ENCODE data around the gene MYO1G. TPM values are rescaled to one million over a fixed set of nuclear protein-coding genes. Genes with fewer than 3 reads are reported as not detected.

Gene MYO1G
- total RNA-seq = 1 to 10 TPM in 3 of 4 donors, under 1 TPM in 1; 0.82 to 7.8 (median 2.8) TPM

DNA sequence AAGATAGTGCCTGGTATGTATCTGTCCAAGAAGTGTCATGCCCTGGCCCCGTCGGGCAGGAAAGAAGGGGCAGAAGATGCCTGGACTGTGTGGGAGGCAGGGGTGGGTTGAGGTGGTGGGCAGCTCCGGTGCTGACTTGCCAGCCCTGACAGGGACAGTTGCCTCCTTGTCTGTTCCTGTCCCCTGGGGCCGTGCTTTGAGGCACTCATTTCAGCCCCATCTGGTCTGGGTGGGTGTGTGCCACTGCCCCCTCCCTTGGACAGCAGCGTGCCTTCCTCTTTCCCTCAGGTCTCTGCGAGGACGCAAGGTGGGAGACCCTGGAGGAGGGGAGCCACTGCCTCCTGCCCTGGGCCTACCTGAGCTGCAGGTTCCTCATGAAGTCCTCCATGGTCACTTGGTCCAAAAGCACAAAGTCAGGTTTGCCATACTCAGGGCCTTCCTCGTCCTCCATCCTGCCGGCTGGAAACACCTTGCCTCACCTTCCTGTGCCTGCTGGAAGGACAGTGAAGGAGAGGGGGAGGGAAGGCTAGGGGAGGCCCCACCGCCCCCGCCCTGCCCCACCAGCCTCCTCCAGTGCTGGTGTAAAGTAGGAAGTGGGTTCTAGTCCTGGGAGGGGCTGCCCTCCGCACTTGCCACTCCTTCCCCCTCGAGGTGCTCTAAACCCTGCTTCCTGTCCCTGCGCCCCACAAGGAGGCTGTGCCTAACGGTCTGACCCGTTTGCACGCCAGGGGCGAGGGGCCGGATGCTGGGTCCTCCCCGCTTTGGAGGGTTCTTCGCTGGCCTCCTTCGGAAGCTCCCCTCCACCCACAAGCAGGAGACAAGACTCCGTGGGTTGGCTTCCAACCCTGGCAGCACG, at the start of gene MYO1G:
Gene MYO1G, minus strand, starts transcription at position 505 of the 856 bp plus-strand sequence. Its CDS starts 54 bp downstream, at position 451.
- TF ChIP-seq, protein P1, sequence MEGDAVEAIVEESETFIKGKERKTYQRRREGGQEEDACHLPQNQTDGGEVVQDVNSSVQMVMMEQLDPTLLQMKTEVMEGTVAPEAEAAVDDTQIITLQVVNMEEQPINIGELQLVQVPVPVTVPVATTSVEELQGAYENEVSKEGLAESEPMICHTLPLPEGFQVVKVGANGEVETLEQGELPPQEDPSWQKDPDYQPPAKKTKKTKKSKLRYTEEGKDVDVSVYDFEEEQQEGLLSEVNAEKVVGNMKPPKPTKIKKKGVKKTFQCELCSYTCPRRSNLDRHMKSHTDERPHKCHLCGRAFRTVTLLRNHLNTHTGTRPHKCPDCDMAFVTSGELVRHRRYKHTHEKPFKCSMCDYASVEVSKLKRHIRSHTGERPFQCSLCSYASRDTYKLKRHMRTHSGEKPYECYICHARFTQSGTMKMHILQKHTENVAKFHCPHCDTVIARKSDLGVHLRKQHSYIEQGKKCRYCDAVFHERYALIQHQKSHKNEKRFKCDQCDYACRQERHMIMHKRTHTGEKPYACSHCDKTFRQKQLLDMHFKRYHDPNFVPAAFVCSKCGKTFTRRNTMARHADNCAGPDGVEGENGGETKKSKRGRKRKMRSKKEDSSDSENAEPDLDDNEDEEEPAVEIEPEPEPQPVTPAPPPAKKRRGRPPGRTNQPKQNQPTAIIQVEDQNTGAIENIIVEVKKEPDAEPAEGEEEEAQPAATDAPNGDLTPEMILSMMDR (IDR thresholded peaks at IDR 0.05; ENCODE audit: low read depth) = no peak

DNA sequence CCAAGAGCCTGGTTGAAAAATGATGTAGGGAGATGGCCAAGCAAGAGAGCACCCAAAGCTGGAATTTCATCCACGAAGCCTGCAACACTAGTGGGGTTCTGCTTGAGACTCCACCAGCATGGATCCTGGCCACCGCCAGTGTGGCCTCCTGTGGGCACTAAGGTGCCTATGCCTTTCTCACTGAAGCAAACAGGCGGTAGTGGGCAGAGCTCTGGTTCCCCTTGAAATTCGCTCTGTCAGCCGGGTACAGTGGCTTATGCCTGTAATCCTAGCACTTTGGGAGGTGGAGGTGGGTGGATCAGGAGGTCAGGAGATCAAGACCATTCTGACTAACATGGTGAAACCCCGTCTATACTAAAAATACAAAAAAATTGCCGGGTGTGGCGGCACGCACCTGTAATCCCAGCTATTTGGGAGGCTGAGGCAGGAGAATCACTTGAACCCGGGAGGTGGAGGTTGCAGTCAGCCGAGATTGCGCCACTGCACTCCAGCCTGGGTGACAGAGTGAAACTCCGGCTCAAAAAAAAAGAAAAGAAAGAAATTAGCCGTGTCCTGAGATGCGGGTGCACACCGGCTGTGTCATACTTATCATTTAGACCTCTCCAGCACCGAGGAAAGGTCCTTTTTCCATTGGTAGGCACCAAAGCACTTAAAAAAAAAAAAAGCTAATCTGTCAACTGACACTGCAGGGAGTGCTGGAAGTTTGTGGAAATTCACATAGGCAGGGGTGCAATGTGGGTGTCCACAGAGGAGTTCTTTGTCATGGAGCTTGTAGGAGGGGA, 49.5 kb upstream of the MYO1G start:
- TF ChIP-seq, protein P1 (IDR thresholded peaks at IDR 0.05; ENCODE audit: low read depth) = no peak

DNA sequence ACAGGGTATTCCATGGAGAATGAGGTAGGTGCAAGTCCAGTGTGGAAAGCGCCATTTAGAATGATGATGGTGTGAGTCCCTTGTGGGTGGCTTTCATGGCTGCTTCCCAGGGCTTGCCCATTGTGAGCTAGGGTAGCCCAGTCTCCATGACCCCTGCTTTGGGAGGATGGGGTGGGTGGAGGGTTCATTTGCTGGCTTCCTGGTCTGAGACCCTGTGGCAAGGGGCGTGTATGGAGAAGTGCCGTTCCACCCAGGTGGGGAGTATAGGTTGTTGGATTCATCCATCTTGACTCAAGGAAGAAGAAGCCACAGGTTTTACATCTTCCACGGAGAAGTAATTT, 48.9 kb upstream of the MYO1G start:
- TF ChIP-seq, protein P1 (IDR thresholded peaks at IDR 0.05; ENCODE audit: low read depth) = no peak

DNA sequence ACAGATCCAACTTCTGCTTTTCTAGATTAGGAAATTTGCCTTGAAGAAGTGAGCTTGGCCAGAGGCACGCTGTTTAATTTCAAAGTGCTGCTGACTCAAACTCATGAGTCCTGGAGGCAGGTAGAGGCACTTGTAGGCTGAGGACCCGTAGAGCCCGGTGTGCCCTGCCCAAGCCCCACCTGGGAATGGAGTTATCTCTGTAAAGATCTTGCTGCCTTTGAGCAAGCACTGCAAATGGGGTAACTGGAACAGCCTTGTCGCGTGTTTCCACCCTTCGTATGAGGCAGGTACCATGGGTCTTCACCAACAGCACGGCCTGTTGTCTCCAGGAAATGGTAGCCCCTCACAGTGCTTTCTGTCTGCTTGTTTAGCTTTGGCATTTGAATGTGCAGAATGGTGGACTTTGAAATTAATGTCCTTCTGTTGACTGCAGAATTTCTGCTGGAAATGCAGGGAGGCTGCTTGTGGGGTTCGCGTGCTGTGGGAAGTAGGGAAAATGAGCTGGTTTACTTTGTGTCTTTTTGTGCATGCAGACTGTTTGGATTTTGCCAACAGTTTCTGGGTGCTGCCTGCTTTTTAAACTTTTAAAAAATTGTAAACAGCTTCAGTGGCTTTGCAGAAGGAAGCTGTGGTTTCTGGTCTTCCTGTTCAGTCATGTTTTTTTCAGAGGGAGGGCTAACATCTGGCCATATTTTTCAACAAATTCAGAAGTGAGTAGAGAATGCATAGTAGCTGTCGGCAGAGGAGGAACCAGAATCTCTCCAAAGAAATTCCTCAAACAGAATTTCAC, 48.4 kb upstream of the MYO1G start:
- TF ChIP-seq, protein P1 (IDR thresholded peaks at IDR 0.05; ENCODE audit: low read depth) = no peak

DNA sequence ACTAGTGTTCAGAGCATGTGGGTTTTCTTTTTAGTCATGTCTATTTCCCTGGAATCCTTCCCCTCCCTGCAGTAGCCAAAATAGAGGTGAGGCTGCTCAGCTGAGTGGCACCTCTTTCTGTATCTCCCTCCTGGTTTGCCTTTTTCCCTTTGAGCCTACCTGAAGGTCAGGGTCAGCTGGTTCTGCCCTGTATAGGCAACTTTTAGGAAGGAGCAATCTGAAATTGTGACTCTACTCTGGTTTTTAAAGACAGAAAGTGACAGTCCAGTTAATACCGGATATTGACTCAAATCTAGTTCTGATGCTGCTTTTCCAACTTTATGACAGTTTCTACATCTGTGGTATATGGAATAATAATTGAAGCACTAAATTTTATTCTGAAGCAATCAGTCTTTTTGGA, 47.2 kb upstream of the MYO1G start:
- TF ChIP-seq, protein P1 (IDR thresholded peaks at IDR 0.05; ENCODE audit: low read depth) = no peak

DNA sequence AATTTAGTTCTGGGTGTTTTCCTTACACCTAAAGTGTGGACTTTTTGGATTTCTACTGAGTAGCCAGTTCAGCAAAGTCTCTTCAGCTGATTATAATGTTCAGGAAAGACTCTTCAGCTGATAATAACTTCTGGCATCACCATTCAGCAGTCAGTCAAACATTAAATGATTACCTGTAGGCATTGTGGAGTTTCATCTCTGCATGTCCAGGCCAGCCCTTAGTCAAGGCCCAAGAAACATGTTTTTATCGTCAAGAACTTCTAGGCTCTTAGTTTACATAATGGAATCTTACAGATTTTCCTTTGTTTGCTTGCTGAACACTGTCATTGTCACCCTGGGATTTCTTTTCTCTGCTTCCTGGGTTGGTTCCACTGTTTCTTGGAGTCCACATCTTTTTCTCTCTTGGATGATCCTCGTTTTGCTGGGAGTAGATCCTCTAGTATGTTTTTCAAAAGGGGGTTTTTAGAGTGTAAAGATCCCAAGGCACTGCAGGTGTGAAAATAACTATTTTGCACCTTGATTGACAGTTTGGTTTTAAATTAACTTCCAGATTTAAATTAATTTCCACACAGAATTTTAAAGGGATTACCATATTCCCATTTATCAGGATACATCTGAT, 45.4 kb upstream of the MYO1G start:
- TF ChIP-seq, protein P1 (IDR thresholded peaks at IDR 0.05; ENCODE audit: low read depth) = no peak

All from subcutaneous adipose tissue (tissue), 4 donors.